ENCODE measurements around the gene TOX2.

The TOX2 gene

DNA sequence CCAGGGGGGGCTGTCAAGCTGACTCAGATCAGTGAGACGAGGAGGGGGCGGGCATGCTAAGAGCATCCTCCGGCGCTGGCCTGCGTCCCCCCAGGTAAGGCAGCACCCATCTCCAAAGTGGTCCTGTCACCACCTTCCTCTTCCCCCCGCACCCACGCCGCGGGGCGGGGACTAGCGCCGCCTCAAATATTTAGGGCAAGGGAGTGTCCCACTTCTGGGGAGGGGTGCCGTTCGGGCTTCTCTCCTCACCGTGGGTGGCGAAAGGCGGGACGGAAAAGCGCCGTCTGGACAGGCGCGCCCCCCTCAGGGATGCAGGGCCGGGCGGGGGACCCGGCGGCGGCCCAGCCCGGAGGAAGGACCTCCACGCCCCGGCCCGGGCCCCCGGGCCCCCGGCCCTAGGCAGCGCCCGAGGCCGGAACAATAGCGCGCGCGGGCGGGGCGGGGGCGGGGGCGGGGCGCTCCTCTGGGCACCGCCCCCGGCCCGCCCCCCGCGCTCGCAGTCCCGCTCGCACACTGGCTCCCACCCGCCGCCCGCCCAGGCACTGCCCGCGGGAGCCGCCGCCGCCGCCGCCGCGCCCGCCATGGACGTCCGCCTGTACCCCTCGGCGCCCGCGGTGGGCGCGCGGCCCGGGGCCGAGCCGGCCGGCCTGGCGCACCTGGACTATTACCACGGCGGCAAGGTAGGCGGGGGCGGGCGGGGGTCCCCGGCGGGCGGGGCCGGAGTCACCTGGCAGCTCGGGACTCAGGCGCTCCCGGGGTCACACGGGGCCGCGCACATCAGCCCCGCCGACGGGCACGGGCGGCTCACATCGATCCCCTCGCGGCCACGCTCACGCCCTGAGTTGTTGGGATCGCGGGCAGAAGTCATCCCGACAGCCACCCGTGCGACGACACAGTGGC lies at the start of gene TOX2:
TSS of gene TOX2 (plus strand) at position 542 of the 900 bp plus-strand sequence. CDS start at position 582, 40 bp downstream.
- DNase-seq, result no peak

GRCh38 chr20:43868091-43868490 lies 46.6 kb upstream of the TOX2 start:
- DNase-seq, result no peak

DNA sequence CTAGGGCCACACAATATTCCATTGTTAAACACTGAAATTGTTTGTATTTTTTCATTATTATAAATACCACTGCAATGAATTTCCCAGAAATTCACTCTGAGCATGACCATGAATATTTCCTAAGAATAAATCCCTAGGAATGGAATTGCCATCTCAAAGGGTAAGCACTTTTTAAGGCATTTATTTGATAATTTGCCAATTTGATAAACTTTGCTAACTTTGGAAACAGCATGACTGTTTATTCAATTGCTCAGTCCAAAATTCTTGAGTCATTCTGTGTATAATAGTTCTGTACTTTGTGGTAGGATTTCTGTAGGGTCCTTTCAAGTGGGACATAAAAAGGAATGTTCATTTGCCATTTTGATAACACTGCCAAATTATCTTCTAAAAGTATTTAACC lies 44.2 kb upstream of the TOX2 start:
- no peak for DNase-seq

GRCh38 chr20:43878776-43879175 lies 35.9 kb upstream of the TOX2 start:
- DNase-seq, result no peak

DNA sequence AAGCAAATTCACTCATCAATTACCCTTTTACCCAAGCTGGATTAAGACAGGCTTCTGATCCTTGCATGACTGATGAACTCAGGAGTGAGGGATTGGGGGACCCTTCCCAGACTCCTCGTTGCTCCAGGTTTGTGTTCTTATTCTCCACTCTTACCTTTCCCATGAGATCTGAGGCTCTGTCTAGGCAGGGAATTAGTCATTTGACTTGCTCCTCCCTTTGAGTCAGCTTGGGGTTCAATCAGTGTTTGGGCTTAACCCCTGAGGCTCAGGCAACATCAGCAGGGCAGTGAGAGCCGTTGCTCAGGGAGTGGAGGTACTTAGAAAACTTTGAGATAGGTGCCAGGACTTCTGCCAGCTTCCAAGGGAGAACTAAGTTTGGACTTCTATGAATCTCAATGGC lies 20.7 kb upstream of the TOX2 start:
- no peak for DNase-seq

DNA sequence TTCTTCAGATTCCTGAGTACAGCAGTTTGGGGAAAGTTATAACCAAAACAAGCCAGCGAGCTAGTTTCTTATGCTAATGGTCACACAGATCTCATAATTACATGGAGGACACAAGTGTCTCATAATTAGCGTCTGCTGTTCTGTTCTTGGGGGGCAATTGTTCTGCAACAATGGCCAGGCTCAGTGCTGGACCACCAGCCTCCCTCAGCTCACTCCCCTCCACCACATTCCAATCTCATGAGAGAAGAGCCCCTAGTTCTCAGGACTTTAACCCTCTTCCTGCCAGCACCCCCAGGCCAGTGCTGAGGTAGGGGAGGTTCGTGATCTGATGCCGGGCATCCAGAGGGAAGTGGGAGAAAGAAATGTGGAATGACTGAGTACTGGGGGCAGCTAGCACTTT lies 20.2 kb upstream of the TOX2 start:
- no peak for DNase-seq

DNA sequence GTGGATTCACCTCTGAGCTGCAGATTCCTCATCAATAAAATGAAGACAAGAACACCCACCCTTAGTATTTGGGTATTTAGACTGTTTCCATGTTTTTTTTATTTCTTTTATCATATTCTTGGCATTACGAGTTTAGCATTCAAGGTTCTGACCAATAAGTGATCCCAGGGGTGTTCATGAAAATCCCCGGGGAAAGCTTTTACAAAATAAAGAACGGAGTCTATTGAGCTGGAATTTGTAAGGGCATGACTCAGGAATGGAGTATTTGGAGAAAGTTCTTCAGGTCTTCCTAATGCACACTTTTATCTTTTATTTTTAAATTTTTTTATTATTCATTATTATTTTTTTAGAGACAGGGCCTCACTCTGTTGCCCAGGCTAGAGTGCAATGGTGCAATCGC lies 19.4 kb upstream of the TOX2 start:
- DNase-seq, result no peak

DNA sequence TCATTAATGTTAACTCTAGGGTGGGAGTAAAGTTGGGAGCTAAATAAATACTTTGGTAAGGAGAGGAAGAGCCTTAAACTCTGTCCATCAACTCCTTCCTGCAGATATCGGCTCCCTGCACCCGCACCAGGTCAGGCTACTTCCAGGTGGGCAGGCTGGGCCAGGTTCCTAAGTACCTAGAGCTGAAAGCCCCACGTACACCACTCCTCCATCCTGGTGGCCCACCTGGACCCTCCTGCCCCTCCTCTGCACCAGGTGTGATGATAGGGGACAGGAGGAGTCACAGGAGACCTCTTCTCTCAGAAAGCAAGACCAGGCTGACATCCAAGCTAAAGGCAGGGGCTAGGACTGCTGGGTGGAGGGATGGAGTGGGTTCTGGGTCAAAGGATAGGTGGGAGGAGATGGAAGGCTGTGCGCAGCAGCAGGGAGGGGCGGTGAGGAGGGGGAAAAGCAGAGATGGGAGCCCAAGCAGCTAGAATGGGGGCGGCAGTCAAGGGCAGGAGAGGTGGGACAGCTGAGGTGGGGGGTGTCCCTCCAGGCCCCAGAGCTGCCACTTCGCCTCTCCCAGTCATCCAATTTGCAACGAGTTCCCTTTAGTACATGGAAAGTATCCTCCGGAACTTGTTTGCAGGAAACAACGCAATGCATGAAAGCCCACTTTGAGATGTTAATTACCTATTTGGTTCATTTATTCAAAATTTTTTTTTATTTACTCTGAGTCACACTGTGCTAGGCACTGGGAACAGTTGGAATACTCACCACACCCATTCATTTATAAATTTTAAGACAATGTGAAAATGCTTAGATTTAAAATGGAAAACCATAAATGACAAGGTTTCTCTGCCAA lies 15.2 kb upstream of the TOX2 start:
- DNase-seq, result no peak

GRCh38 chr20:43900121-43900466 lies 14.6 kb upstream of the TOX2 start:
- DNase-seq, result no peak

GRCh38 chr20:43900496-43900895 lies 14.2 kb upstream of the TOX2 start:
- DNase-seq, result no peak

GRCh38 chr20:43901296-43901695 lies 13.4 kb upstream of the TOX2 start:
- DNase-seq, result no peak

DNA sequence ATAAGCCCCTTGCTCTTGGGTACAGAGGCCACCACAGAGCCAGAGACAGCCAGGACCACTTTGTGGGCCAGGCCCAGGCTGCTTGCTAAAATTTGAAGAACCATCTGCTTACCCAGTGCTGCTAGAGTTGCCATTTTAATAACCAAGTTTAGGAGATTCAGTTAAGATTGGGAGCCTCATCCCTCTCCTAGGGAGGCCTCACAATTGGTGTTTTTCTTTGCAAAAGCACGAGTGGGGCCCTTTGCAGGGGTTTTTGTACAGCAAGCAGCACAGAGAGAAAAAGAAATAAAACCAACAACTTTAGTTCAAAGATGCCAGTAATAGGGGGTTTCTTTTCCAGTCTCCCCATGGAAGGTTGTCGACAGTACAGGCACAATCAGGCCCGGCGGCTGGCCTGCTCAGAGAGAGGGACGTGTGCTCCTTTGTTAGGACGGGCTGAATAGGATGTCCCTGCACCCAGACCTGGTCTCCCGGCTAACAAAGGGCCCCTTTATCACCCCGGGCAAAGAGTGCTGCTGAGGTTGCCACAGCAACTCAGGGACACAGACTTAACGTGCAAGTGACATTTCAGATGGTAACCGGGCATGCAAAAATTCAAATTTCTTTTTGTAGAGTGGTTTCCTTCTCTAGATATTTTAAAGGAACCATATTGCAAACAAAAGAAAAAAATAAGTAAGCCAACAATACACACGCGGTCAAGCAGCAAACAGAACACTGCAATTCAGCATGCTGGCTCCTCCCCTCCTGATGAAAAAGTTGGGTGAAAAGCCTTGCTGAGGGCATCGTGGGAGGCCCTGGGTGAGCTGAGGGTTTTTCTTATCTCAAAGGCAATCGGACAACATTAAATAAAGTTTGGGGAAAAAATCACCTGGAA lies 10.5 kb upstream of the TOX2 start:
- DNase-seq, result no peak

DNA sequence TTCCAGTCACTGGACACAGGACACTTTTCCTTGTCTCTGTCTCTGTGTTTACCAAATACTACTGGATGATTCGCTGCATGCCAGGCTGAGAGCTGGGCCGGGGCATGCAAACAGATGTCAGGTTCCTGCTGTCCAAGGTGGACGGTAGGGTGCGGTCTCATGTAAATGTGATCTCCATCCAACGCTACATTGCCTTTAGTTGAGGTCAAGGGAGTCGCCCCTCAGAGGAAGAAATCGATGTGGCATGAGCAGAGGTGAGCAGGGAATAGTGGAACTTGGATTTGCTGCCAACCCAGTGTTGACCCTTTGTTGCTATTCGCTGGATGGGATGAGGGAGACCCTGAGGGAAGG lies 9.8 kb upstream of the TOX2 start:
- no peak for DNase-seq

- DNase-seq, result no peak
Measured at GRCh38 chr20:43906505-43907034, 8.1 kb upstream of the TOX2 start.

- DNase-seq, result no peak
Measured at GRCh38 chr20:43909211-43909610, 5.4 kb upstream of the TOX2 start.

- no peak for DNase-seq
Measured at GRCh38 chr20:43909720-43910119, 4.9 kb upstream of the TOX2 start.

DNA sequence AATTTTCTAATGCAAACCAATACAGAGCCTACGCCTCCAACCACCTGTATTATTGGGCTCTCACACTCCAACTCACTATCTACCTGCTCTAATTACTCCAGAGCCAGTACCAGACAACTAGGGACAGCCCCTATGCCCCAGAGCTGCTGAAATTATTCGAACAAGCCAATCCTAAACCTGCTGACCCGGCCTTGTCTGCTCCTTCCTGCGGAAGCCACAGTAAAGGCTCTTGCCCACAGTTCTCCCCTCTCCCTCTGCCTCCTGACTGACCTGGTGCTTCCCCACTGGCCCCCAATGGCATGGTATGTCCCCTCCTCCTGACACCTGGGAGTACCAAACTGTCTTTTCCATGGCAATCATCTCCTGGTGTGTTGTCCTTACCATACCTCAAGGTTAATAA lies 4.1 kb upstream of the TOX2 start:
- DNase-seq, result no peak

- DNase-seq, result no peak
Measured at GRCh38 chr20:43911066-43911465, 3.6 kb upstream of the TOX2 start.

DNA sequence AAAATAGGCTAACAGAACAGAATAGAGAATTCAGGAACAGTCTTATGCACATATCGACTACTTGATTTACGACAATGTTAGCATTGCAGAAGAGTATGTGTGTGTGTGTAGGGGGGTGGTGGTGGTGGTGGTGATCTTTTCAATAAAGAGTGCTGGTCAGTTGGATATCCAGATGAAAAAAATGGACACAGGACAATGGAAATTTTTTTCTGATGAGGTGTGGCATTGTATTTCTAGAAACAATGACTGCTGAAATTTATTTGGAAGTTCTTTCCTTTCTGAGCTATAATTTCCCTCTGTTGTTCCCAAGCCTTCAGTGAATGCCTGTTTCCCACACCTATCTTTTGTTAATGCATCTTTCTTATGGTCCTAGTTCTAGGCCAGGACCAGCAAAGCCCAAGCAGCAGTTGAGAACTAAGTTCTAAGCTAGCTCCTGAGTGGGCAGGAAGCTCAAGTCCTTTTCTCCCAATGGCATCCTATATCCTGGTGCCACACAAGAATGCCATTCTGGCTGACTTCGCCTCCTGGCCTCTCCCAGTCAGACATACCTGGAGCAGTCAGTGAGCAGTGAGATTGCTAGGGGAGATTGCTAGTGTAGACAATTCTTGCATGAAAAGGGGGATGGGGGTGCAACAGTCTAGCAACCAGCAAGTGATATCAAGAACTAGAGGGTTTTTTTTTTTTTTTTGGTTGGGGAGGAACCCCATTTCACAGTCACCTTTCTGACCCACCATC lies 1.2 kb upstream of the TOX2 start:
- no peak for DNase-seq

- no peak for DNase-seq
Measured at GRCh38 chr20:43915211-43916072, 790 bp downstream of the TOX2 start.
